IMR-90 (cell line): ENCODE data around the gene SP3. TPM values are rescaled to one million over a fixed set of nuclear protein-coding genes. Genes with fewer than 3 reads are reported as not detected.

Experiments used
- ATAC-seq: fragments of 200-7000 bp; cut with Tn5 transposase; 2 replicates; pipeline ENCODE4 v1.9.1; 2020; ENCODE audit warnings: low read depth, mild to moderate bottlenecking, moderate library complexity
- BruUV-seq: library from RNA; stranded (reverse); fragments of 400-500 nt; replicated peaks from 2 replicates; lab custom pipeline; 2021; lab: Mats Ljungman, UMichigan
- CTCF ChIA-PET: fragments of 300-600 bp; formaldehyde crosslinking; extraction: SDS; loops from one replicate; lab custom pipeline; 2021; ENCODE audit warnings: antibody characterized with exemption; lab: Yijun Ruan, JAX
- POLR2A ChIA-PET: fragments of 300-600 bp; sonication (Branson Sonifier 250); formaldehyde crosslinking; loops from one replicate; lab custom pipeline; 2022; ENCODE audit warnings: antibody characterized with exemption; ENCODE audit not compliant: unreplicated experiment; lab: Charles Lee
- DNase-seq: peaks from one replicate; pipeline ENCODE4 v3.0.0; 2013
- H2AFZ ChIP-seq: replicated peaks from 2 replicates; pipeline ENCODE3; 2013; ENCODE audit warnings: low read length, mild to moderate bottlenecking; ENCODE audit not compliant: poor library complexity
- H2AK5ac ChIP-seq: 2 replicates; pipeline ENCODE4 v1.6.1; 2013; ENCODE audit warnings: low read depth, low read length, inconsistent platforms
- H2AK9ac ChIP-seq: replicated peaks from 2 replicates; pipeline ENCODE3; 2013; ENCODE audit warnings: mild to moderate bottlenecking, low read depth, low read length, moderate library complexity; ENCODE audit not compliant: poor library complexity
- H2BK120ac ChIP-seq: 2 replicates; pipeline ENCODE4 v1.6.1; 2013; ENCODE audit warnings: low read depth, low read length, inconsistent platforms
- H2BK15ac ChIP-seq: 3 replicates; pipeline ENCODE4 v1.6.1; 2013; ENCODE audit warnings: low read depth, low read length, inconsistent platforms
- H2BK20ac ChIP-seq: 2 replicates; pipeline ENCODE4 v1.6.1; 2013; ENCODE audit warnings: low read depth, mild to moderate bottlenecking, inconsistent platforms, low read length, moderate library complexity
- H2BK5ac ChIP-seq: 2 replicates; pipeline ENCODE4 v1.6.1; 2013; ENCODE audit warnings: mild to moderate bottlenecking, low read depth, low read length, inconsistent platforms; ENCODE audit not compliant: poor library complexity, severe bottlenecking
- H3K14ac ChIP-seq: replicated peaks from 2 replicates; pipeline ENCODE4 v1.6.1; 2013; ENCODE audit warnings: low read depth, low read length, inconsistent platforms
- H3K18ac ChIP-seq: 2 replicates; pipeline ENCODE4 v1.6.1; 2013; ENCODE audit warnings: low read depth, low read length, control low read depth
- H3K23ac ChIP-seq: 2 replicates; pipeline ENCODE4 v1.6.1; 2013; ENCODE audit warnings: low read depth, low read length, inconsistent platforms
- H3K27ac ChIP-seq: 2 replicates; pipeline ENCODE4 v1.5.1; 2013; ENCODE audit warnings: mild to moderate bottlenecking, control low read depth, low read length; ENCODE audit not compliant: insufficient read depth
- H3K27me3 ChIP-seq: 2 replicates; pipeline ENCODE4 v1.6.1; 2013; ENCODE audit warnings: low read length; ENCODE audit not compliant: control insufficient read depth, insufficient read depth
- H3K36me3 ChIP-seq: 2 replicates; pipeline ENCODE4 v1.6.1; 2013; ENCODE audit warnings: low read length, mixed read lengths; ENCODE audit not compliant: control insufficient read depth, insufficient read depth
- H3K4ac ChIP-seq: 2 replicates; pipeline ENCODE4 v1.6.1; 2013; ENCODE audit warnings: low read depth, low read length, inconsistent platforms
- H3K4me1 ChIP-seq: 2 replicates; pipeline ENCODE4 v1.6.1; 2013; ENCODE audit warnings: low read length, mixed read lengths; ENCODE audit not compliant: control insufficient read depth, insufficient read depth
- H3K4me2 ChIP-seq: 2 replicates; pipeline ENCODE4 v1.6.1; 2013; ENCODE audit warnings: low read depth, mild to moderate bottlenecking, control low read depth, low read length, moderate library complexity
- H3K4me3 ChIP-seq: 2 replicates; pipeline ENCODE4 v1.5.1; 2013; ENCODE audit warnings: low read depth, mild to moderate bottlenecking, control low read depth, low read length, moderate library complexity; ENCODE audit not compliant: insufficient read depth
- H3K56ac ChIP-seq: 2 replicates; pipeline ENCODE4 v1.6.1; 2013; ENCODE audit warnings: low read length, inconsistent platforms; ENCODE audit not compliant: insufficient read depth; ENCODE audit errors: extremely low read depth
- H3K79me1 ChIP-seq, 2 experiments: 2 replicates each; pipeline ENCODE4 v1.6.1; 2013; ENCODE audit warnings: low read length in 2 of 2, inconsistent platforms in 1 of 2, low read depth in 1 of 2
- H3K9ac ChIP-seq: 2 replicates; pipeline ENCODE4 v1.6.1; 2013; ENCODE audit warnings: low read depth, low read length, control low read depth
- H3K9me1 ChIP-seq: 2 replicates; pipeline ENCODE4 v1.6.1; 2013; ENCODE audit warnings: low read length, inconsistent platforms; ENCODE audit not compliant: insufficient read depth
- H3K9me3 ChIP-seq: 2 replicates; pipeline ENCODE4 v1.6.1; 2013; ENCODE audit warnings: low read length; ENCODE audit not compliant: control insufficient read depth, insufficient read depth
- H4K20me1 ChIP-seq: 2 replicates; pipeline ENCODE4 v1.6.1; 2013; ENCODE audit warnings: low read length, inconsistent platforms; ENCODE audit not compliant: insufficient read depth
- H4K5ac ChIP-seq: 2 replicates; pipeline ENCODE4 v1.6.1; 2013; ENCODE audit warnings: mild to moderate bottlenecking, low read depth, low read length, control low read depth
- H4K8ac ChIP-seq, 2 experiments: 2 replicates each; pipeline ENCODE4 v1.6.1; 2013; ENCODE audit warnings: low read depth in 2 of 2, low read length in 2 of 2, control low read depth in 1 of 2, inconsistent platforms in 1 of 2
- H4K91ac ChIP-seq: 2 replicates; pipeline ENCODE4 v1.6.1; 2013; ENCODE audit warnings: low read depth, low read length, inconsistent platforms; ENCODE audit not compliant: insufficient read depth
- NFE2L2 ChIP-seq: fragments of 150-350 bp; IDR thresholded peaks from 2 replicates; pipeline ENCODE4 v1.6.1; 2016; ENCODE audit warnings: low read depth, mild to moderate bottlenecking, low read length
- WGBS, 2 experiments: methylation state at CpG; one replicate each; pipeline versions ENCODE4 v1.1.5 to v1.1.7; 2013; ENCODE audit warnings: missing lambda C conversion rate in 2 of 2; ENCODE audit not compliant: insufficient read length in 1 of 2; ENCODE audit errors: extremely low coverage in 2 of 2; 5-methylcytosine and 5-hydroxymethylcytosine counted together
- dilution Hi-C: fragments of 300-500 bp; cut with HindIII; formaldehyde crosslinking; loops from one replicate; pipeline ENCODE4 v1.14.3; 2018; ENCODE audit warnings: low sequenced_read_pairs; ENCODE audit not compliant: unreplicated experiment
- in situ Hi-C: fragments of 300-500 bp; cut with MboI; formaldehyde crosslinking; loops from 3 replicates; pipeline ENCODE4 v1.14.3; 2019; ENCODE audit warnings: low sequenced_read_pairs, inconsistent platforms, mixed read lengths
- intact Hi-C: fragments of 100-400 bp; cut with micrococcal nuclease; formaldehyde crosslinking; loops from 2 replicates; pipeline ENCODE4 v1.10.0; 2022
- polyA plus RNA-seq, 3 experiments: library from polyadenylated mRNA; depleted of rRNA; stranded (reverse); fragments of >200 nt; gene quantifications; 2 replicates each; pipeline ENCODE4 v1.2.3, GENCODE V29; 2012; ENCODE audit warnings: low replicate concordance in 1 of 3
- total RNA-seq: library from RNA; depleted of rRNA; stranded (reverse); fragments of >200 nt; gene quantifications from 2 replicates; pipeline ENCODE4 v1.2.3, GENCODE V29; 2012

SP3 gene
- total and polyA plus RNA-seq, 2 of the 4 experiments (the other 2 are of a cell fraction), result 26.7 to 136 TPM

GRCh38 chr2:173989160-173989883, 24.1 kb upstream of the SP3 start:
- H4K91ac ChIP-seq, result no peak overlapping the region
- H2BK20ac ChIP-seq, result no peak overlapping the region
- H2BK5ac ChIP-seq, result no peak overlapping the region
- H3K9me1 ChIP-seq, result peaks cover 7% of the 10 kb centered on the region
- in situ Hi-C loops (no loop called here), dilution Hi-C loops (no loop called here), intact Hi-C loops (no loop called here)
- no TSS peak for BruUV-seq
- no peak overlapping the region for H4K8ac ChIP-seq
- CTCF ChIA-PET, result no interaction called here
- TF ChIP-seq NFE2L2, result no peak
- H3K27me3 ChIP-seq, result peaks cover under 1% of the 10 kb centered on the region; the same call in 1 of the 2 replicates
- H2AK5ac ChIP-seq, result no peak overlapping the region
- H2AK9ac ChIP-seq, result no peak overlapping the region
- no peak overlapping the region for H2BK120ac ChIP-seq
- no peaks in the 10 kb centered on the region for H3K79me1 ChIP-seq
- H3K14ac ChIP-seq, result no peak overlapping the region
- H3K36me3 ChIP-seq, result no peaks in the 10 kb centered on the region
- H3K4me1 ChIP-seq, result peaks cover 14% of the 10 kb centered on the region
- no peak overlapping the region for H3K9ac ChIP-seq
- ATAC-seq (no peak), DNase-seq (no peak)
- no peak overlapping the region for H3K23ac ChIP-seq
- POLR2A ChIA-PET, result interaction anchor here (0.5 kb wide), 1 partner anchor 25 kb away, joined by 4 read pairs; no protein-coding TSS in a partner anchor
- no peak overlapping the region for H3K4me3 ChIP-seq
- peak overlapping the region; percentile 40 for H3K4ac ChIP-seq
- no peak overlapping the region for H3K56ac ChIP-seq
- H4K5ac ChIP-seq, result no peak overlapping the region
- H3K4me2 ChIP-seq, result no peak overlapping the region
- H2AFZ ChIP-seq, result no peak overlapping the region
- no peak overlapping the region for H2BK15ac ChIP-seq
- no peaks in the 10 kb centered on the region for H4K20me1 ChIP-seq
- no peak overlapping the region for H3K27ac ChIP-seq
- no peak overlapping the region for H3K18ac ChIP-seq
- H3K9me3 ChIP-seq, result no peaks in the 10 kb centered on the region
- WGBS, 2 experiments, result 62% methylated on average over 2 of the region's 7 CpGs; no CpG with 5 or more reads in 1 of the 2 experiments
